H9 (cell line): ENCODE measurements around the gene ERMN. TPM values are rescaled to one million over a fixed set of nuclear protein-coding genes. Genes with fewer than 3 reads are reported as not detected.

Experiments
- DNase-seq: peaks from one replicate; pipeline ENCODE4 v3.0.0-alpha.2; 2017
- H2AFZ ChIP-seq: one replicate; pipeline ENCODE4 v1.6.1; 2013; ENCODE audit warnings: mild to moderate bottlenecking, low read length, control low read depth, moderate library complexity
- H2AK5ac ChIP-seq: 2 replicates; pipeline ENCODE4 v1.6.1; 2013; ENCODE audit warnings: low read length, control low read depth, mixed read lengths; ENCODE audit not compliant: insufficient read length
- H2BK120ac ChIP-seq: one replicate; pipeline ENCODE4 v1.6.1; 2013; ENCODE audit warnings: low read depth, mild to moderate bottlenecking, low read length, control low read depth, inconsistent platforms; ENCODE audit not compliant: poor library complexity, severe bottlenecking
- H2BK12ac ChIP-seq: 2 replicates; pipeline ENCODE4 v1.6.1; 2013; ENCODE audit warnings: low read length, control low read depth, mixed read lengths, low read depth; ENCODE audit not compliant: insufficient read length
- H2BK15ac ChIP-seq: 2 replicates; pipeline ENCODE4 v1.6.1; 2013; ENCODE audit warnings: low read depth, low read length, control low read depth
- H2BK20ac ChIP-seq: one replicate; pipeline ENCODE4 v1.6.1; 2013; ENCODE audit warnings: low read depth, mild to moderate bottlenecking, low read length, control low read depth, inconsistent platforms; ENCODE audit not compliant: poor library complexity, severe bottlenecking
- H2BK5ac ChIP-seq: 2 replicates; pipeline ENCODE4 v1.6.1; 2013; ENCODE audit warnings: low read length, control low read depth, mixed read lengths; ENCODE audit not compliant: insufficient read length
- H3K14ac ChIP-seq: 2 replicates; pipeline ENCODE4 v1.6.1; 2013; ENCODE audit warnings: low read length, control low read depth; ENCODE audit not compliant: insufficient read depth
- H3K18ac ChIP-seq: 2 replicates; pipeline ENCODE4 v1.6.1; 2013; ENCODE audit warnings: low read depth, mild to moderate bottlenecking, mixed read lengths, low read length, control low read depth; ENCODE audit not compliant: insufficient read length
- H3K23ac ChIP-seq: 2 replicates; pipeline ENCODE4 v1.6.1; 2013; ENCODE audit warnings: low read length, control low read depth, mixed read lengths, low read depth; ENCODE audit not compliant: insufficient read length
- H3K23me2 ChIP-seq: 2 replicates; pipeline ENCODE4 v1.6.1; 2013; ENCODE audit warnings: low read depth, mild to moderate bottlenecking, mixed read lengths, low read length, control low read depth; ENCODE audit not compliant: insufficient read length, poor library complexity, severe bottlenecking
- H3K27ac ChIP-seq: 2 replicates; pipeline ENCODE4 v1.5.1; 2013; ENCODE audit warnings: low read length, control low read depth, mixed read lengths, low read depth; ENCODE audit not compliant: insufficient read length
- H3K27me3 ChIP-seq: 2 replicates; pipeline ENCODE4 v1.6.1; 2013; ENCODE audit warnings: low read length, control low read depth, inconsistent platforms; ENCODE audit not compliant: insufficient read depth
- H3K4ac ChIP-seq: 2 replicates; pipeline ENCODE4 v1.6.1; 2013; ENCODE audit warnings: low read depth, mild to moderate bottlenecking, control low read depth, inconsistent platforms, low read length, moderate library complexity
- H3K4me1 ChIP-seq: 2 replicates; pipeline ENCODE4 v1.6.1; 2013; ENCODE audit warnings: low read length, control low read depth, inconsistent platforms; ENCODE audit not compliant: insufficient read depth
- H3K4me2 ChIP-seq: 2 replicates; pipeline ENCODE4 v1.6.1; 2013; ENCODE audit warnings: low read length, control low read depth, mixed read lengths; ENCODE audit not compliant: insufficient read length, insufficient read depth
- H3K56ac ChIP-seq: 2 replicates; pipeline ENCODE4 v1.6.1; 2013; ENCODE audit warnings: low read depth, mild to moderate bottlenecking, mixed read lengths, low read length, control low read depth; ENCODE audit not compliant: insufficient read length
- H3K79me1 ChIP-seq: 2 replicates; pipeline ENCODE4 v1.6.1; 2013; ENCODE audit warnings: low read depth, mild to moderate bottlenecking, moderate library complexity, low read length, control low read depth, inconsistent platforms; ENCODE audit not compliant: insufficient read depth, poor library complexity, severe bottlenecking
- H3K79me2 ChIP-seq: 2 replicates; pipeline ENCODE4 v1.6.1; 2013; ENCODE audit warnings: low read length, control low read depth, inconsistent platforms; ENCODE audit not compliant: insufficient read depth
- H3K9ac ChIP-seq: 2 replicates; pipeline ENCODE4 v1.6.1; 2013; ENCODE audit warnings: low read length, control low read depth, mixed read lengths; ENCODE audit not compliant: insufficient read length; ENCODE audit errors: extremely low read depth
- H3K9me3 ChIP-seq: one replicate; pipeline ENCODE4 v1.6.1; 2013; ENCODE audit warnings: low read depth, low read length, inconsistent platforms; ENCODE audit not compliant: control insufficient read depth
- H3T11ph ChIP-seq: one replicate; pipeline ENCODE4 v1.6.1; 2013; ENCODE audit warnings: mild to moderate bottlenecking, low read length, control low read depth, inconsistent platforms
- H4K20me1 ChIP-seq: one replicate; pipeline ENCODE4 v1.6.1; 2013; ENCODE audit not compliant: control insufficient read depth, insufficient read length, insufficient read depth
- H4K5ac ChIP-seq: 2 replicates; pipeline ENCODE4 v1.6.1; 2013; ENCODE audit warnings: low read depth, mild to moderate bottlenecking, mixed read lengths, low read length, control low read depth; ENCODE audit not compliant: insufficient read length
- H4K8ac ChIP-seq: replicated peaks from 2 replicates; pipeline ENCODE4 v1.6.1; 2013; ENCODE audit warnings: low read length, control low read depth, mixed read lengths, low read depth; ENCODE audit not compliant: insufficient read length
- H4K91ac ChIP-seq: 2 replicates; pipeline ENCODE4 v1.6.1; 2013; ENCODE audit warnings: low read depth, mild to moderate bottlenecking, moderate library complexity, mixed read lengths, low read length, control low read depth; ENCODE audit not compliant: insufficient read length
- H3K27ac Mint-ChIP-seq, 3 experiments: 2 replicates in 2 of 3; 3 replicates in 1 of 3; pipeline ENCODE4 v1.8.0; 2020 to 2021; ENCODE audit warnings: mixed read lengths in 3 of 3, mild to moderate bottlenecking in 1 of 3, moderate library complexity in 1 of 3
- H3K27me3 Mint-ChIP-seq: 2 replicates; pipeline ENCODE4 v1.8.0; 2021; ENCODE audit warnings: low read depth, mild to moderate bottlenecking, moderate library complexity, mixed read lengths
- H3K36me3 Mint-ChIP-seq, 3 experiments: 2 replicates in 2 of 3; 3 replicates in 1 of 3; pipeline ENCODE4 v1.8.0; 2020 to 2021; ENCODE audit warnings: low read depth in 3 of 3, mixed read lengths in 3 of 3; ENCODE audit not compliant: insufficient read depth in 1 of 3
- H3K4me1 Mint-ChIP-seq, 2 experiments: 2 replicates each; pipeline ENCODE4 v1.8.0; 2020; ENCODE audit warnings: mixed read lengths in 2 of 2
- H3K4me3 Mint-ChIP-seq, 2 experiments: 2 replicates in 1 of 2; 3 replicates in 1 of 2; pipeline ENCODE4 v1.8.0; 2020 to 2021; ENCODE audit warnings: mild to moderate bottlenecking in 2 of 2, mixed read lengths in 2 of 2, moderate library complexity in 1 of 2
- H3K9me3 Mint-ChIP-seq, 2 experiments: 2 replicates in 1 of 2; 3 replicates in 1 of 2; pipeline ENCODE4 v1.8.0; 2020; ENCODE audit warnings: mild to moderate bottlenecking in 2 of 2, mixed read lengths in 2 of 2, moderate library complexity in 1 of 2
- WGBS: extraction: QIAGEN DNeasy Blood & Tissue Kit; methylation state at CpG from one replicate; pipeline ENCODE4 v1.1.7; 2013; ENCODE audit warnings: missing lambda C conversion rate, low lambda C conversion rate, mixed read lengths; ENCODE audit not compliant: insufficient read length; ENCODE audit errors: extremely low coverage; 5-methylcytosine and 5-hydroxymethylcytosine counted together
- total RNA-seq: library from RNA; stranded (reverse); gene quantifications from 2 replicates; pipeline ENCODE4 v1.2.1, GENCODE V29; 2021
- TF ChIP-seq, protein P1 (sequence below): fragments of 200-600 bp; sonication (generic); conservative IDR thresholded peaks from 3 replicates; pipeline ENCODE4 v1.8.0; 2021; ENCODE audit warnings: antibody characterized with exemption, mild to moderate bottlenecking

ERMN gene
- total RNA-seq, 1 experiment from 2014 or later: 0.48 TPM

DNA sequence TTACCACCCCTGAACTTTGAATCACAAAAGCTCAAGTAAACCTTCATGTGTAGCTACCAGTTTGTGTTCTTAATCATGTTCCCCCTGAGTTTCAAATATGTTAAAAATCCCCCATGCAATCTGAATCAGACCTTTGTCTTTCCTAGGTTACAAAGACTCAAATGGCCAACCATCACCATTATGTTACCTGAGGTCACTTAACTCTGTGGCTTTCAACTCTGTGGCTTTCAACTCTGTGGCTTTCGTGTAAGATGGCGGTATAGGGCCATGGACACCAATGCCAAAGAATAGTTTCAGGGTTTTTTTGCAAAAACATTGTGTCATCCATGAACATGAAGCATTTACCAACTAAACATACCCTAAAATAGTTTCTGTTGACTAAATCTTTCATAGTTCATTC lies 6.7 kb downstream of the ERMN start:
- Mint-ChIP-seq H3K4me1 (peaks cover 34 to 49% of the 10 kb centered on the region in 2 experiments), H3K4me3 (no peak overlapping the region), H3K27ac (no peak overlapping the region), H3K27me3 (no peaks in the 10 kb centered on the region), H3K36me3 (no peaks in the 10 kb centered on the region), H3K9me3 (no peaks in the 10 kb centered on the region)
- no peak overlapping the region for H2BK20ac ChIP-seq
- no peak overlapping the region for H3K18ac ChIP-seq
- no peak overlapping the region for H3K4ac ChIP-seq
- H4K5ac ChIP-seq: no peak overlapping the region
- no peak overlapping the region for H2BK12ac ChIP-seq
- H3K56ac ChIP-seq: no peak overlapping the region
- no peak overlapping the region for H3K14ac ChIP-seq
- no peak overlapping the region for H3K4me2 ChIP-seq
- no peak overlapping the region for H3K27ac ChIP-seq
- peaks cover 2% of the 10 kb centered on the region; the same call in 1 of the 2 replicates for H3K4me1 ChIP-seq
- H4K91ac ChIP-seq: no peak overlapping the region
- H3T11ph ChIP-seq: no peak overlapping the region
- no peak overlapping the region for H3K9ac ChIP-seq
- no peak overlapping the region for H2BK15ac ChIP-seq
- no peaks in the 10 kb centered on the region for H3K27me3 ChIP-seq
- no peak overlapping the region for H2AK5ac ChIP-seq
- TF ChIP-seq, protein P1, sequence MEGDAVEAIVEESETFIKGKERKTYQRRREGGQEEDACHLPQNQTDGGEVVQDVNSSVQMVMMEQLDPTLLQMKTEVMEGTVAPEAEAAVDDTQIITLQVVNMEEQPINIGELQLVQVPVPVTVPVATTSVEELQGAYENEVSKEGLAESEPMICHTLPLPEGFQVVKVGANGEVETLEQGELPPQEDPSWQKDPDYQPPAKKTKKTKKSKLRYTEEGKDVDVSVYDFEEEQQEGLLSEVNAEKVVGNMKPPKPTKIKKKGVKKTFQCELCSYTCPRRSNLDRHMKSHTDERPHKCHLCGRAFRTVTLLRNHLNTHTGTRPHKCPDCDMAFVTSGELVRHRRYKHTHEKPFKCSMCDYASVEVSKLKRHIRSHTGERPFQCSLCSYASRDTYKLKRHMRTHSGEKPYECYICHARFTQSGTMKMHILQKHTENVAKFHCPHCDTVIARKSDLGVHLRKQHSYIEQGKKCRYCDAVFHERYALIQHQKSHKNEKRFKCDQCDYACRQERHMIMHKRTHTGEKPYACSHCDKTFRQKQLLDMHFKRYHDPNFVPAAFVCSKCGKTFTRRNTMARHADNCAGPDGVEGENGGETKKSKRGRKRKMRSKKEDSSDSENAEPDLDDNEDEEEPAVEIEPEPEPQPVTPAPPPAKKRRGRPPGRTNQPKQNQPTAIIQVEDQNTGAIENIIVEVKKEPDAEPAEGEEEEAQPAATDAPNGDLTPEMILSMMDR: no peak
- H4K8ac ChIP-seq: no peak overlapping the region
- H3K9me3 ChIP-seq: no peaks in the 10 kb centered on the region
- no peak overlapping the region for H2BK120ac ChIP-seq
- no peaks in the 10 kb centered on the region for H3K79me1 ChIP-seq
- H2AFZ ChIP-seq: no peak overlapping the region
- no peaks in the 10 kb centered on the region for H3K23me2 ChIP-seq
- H2BK5ac ChIP-seq: no peak overlapping the region
- DNase-seq: no peak
- H4K20me1 ChIP-seq: no peaks in the 10 kb centered on the region
- no CpG with 5 or more reads among the region's 2 CpGs for WGBS
- no peaks in the 10 kb centered on the region for H3K79me2 ChIP-seq
- H3K23ac ChIP-seq: no peak overlapping the region
